ENCODE results near the gene USP48. TPM values are rescaled to one million over a fixed set of nuclear protein-coding genes. Genes with fewer than 3 reads are reported as not detected.

USP48 gene
- polyA plus RNA-seq, 2 of the 4 experiments (the other 2 are of a cell fraction), result 22.8 to 27.4 TPM

DNA sequence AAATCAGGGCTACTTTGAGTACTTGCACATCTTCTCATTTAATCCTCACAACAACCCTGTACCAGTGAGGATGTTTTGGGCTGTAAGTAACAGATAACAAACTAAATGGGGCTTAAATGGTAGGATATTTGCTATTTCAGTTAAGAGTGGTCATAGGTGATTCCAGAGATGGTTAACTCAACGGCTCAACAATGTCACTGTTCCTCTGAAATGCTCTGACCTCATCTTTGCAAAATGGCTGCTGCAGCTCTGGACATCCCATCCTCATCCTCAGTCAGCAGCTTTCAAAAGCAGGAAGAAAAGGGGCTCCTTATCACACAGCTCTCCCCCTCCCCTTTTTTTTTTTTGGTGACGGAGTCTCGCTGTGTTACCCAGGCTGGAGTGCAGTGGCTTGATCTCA, 30.6 kb upstream of the USP48 start:
- no peak overlapping the region for H3K4me2 ChIP-seq
- POLR2A ChIA-PET, result no interaction called here
- CTCF ChIA-PET, result interaction anchor here (0.7 kb wide), 1 partner anchor 14 kb away, joined by 7 read pairs; no protein-coding TSS in a partner anchor
- no peak for ATAC-seq
- H3K4me1 ChIP-seq, result no peaks in the 10 kb centered on the region
- no peaks in the 10 kb centered on the region for H3K9me3 ChIP-seq
- no peak for FAIRE-seq
- TF ChIP-seq, protein P1, sequence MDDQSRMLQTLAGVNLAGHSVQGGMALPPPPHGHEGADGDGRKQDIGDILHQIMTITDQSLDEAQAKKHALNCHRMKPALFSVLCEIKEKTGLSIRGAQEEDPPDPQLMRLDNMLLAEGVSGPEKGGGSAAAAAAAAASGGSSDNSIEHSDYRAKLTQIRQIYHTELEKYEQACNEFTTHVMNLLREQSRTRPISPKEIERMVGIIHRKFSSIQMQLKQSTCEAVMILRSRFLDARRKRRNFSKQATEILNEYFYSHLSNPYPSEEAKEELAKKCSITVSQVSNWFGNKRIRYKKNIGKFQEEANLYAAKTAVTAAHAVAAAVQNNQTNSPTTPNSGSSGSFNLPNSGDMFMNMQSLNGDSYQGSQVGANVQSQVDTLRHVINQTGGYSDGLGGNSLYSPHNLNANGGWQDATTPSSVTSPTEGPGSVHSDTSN (IDR thresholded peaks at IDR 0.05), result no peak
- TF ChIP-seq POLR2A (IDR thresholded peaks at IDR 0.05; ENCODE audit: low read length) (no peak), FOXS1 (CRISPR knock-in tag; IDR thresholded peaks at IDR 0.05) (no peak), EHMT2 (IDR thresholded peaks at IDR 0.05; ENCODE audit: low read depth) (no peak)
- TF ChIP-seq, protein P2, sequence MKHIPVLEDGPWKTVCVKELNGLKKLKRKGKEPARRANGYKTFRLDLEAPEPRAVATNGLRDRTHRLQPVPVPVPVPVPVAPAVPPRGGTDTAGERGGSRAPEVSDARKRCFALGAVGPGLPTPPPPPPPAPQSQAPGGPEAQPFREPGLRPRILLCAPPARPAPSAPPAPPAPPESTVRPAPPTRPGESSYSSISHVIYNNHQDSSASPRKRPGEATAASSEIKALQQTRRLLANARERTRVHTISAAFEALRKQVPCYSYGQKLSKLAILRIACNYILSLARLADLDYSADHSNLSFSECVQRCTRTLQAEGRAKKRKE (CRISPR knock-in tag; IDR thresholded peaks at IDR 0.05; ENCODE audit: low read depth), result no peak
- TF ChIP-seq, protein P3, sequence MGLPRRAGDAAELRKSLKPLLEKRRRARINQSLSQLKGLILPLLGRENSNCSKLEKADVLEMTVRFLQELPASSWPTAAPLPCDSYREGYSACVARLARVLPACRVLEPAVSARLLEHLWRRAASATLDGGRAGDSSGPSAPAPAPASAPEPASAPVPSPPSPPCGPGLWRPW (IDR thresholded peaks at IDR 0.05), result no peak
- DNase-seq (ENCODE audit: low read depth in 1 of 2, low spot score in 1 of 2), result no peak
- no peak overlapping the region for H3K4me3 ChIP-seq
- H3K27ac ChIP-seq, result no peak overlapping the region
- WGBS (ENCODE audit: missing lambda C conversion rate), result 89% methylated on average over 3 of the region's 3 CpGs

DNA sequence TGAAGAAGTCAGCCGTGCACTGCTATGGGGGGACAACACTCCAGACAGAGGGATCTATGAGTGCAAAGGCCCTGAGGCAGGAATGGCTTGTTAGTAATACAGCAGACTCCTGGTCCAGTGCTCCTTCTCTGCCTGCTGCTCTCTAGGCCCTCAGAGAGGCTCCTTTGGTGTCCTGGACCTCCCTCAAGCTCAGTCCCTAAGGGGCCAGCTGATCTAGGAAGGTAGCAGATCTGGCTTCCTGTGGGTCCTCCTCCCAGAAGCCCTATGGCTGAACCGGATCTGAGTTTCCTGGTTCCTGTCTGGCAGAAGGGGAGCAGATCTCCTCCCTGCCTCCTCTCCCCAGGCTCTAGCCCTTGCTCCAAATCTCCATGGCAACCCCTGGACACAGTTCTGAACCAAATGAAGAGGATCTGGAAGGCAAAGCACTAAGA, 28.9 kb upstream of the USP48 start, which contains the start of gene LDLRAD2:
Gene LDLRAD2 (plus strand): TSS at position 391 of the 431 bp plus-strand sequence. CDS start 187 bp downstream, outside the sequence.
- peak; percentile 44 to 52; a peak in 4 of 6 replicates for ATAC-seq
- no peak within 1 kb of the TSS for H3K27ac ChIP-seq
- FAIRE-seq, result no peak
- POLR2A ChIA-PET, result no interaction called here
- TF ChIP-seq CHD4 (IDR thresholded peaks at IDR 0.05; ENCODE audit: borderline replicate concordance) (no peak), SREBF2 (IDR thresholded peaks at IDR 0.05) (no peak), ZC3H11A (IDR thresholded peaks at IDR 0.05) (no peak), CBX2 (IDR thresholded peaks at IDR 0.05; ENCODE audit: borderline replicate concordance, low read depth) (no peak), NFE2L2 (conservative IDR thresholded peaks at IDR 0.05; ENCODE audit: low read length) (no peak)
- TF ChIP-seq, protein P1 (IDR thresholded peaks at IDR 0.05), result no peak
- H3K9me3 ChIP-seq, result no peaks in the 10 kb centered on the region
- 76% methylated on average over 2 of the region's 2 CpGs for WGBS (ENCODE audit: missing lambda C conversion rate)
- H3K4me3 ChIP-seq, result no peak within 1 kb of the TSS
- no peak for DNase-seq (ENCODE audit: low read depth in 1 of 2, low spot score in 1 of 2)
- no peak within 1 kb of the TSS for H3K4me2 ChIP-seq
- CTCF ChIA-PET, result interaction anchor here (1.0 kb wide), 1 partner anchor 15 kb away, joined by 3 read pairs; no protein-coding TSS in a partner anchor
- H3K4me1 ChIP-seq, result no peaks in the 10 kb centered on the region

DNA sequence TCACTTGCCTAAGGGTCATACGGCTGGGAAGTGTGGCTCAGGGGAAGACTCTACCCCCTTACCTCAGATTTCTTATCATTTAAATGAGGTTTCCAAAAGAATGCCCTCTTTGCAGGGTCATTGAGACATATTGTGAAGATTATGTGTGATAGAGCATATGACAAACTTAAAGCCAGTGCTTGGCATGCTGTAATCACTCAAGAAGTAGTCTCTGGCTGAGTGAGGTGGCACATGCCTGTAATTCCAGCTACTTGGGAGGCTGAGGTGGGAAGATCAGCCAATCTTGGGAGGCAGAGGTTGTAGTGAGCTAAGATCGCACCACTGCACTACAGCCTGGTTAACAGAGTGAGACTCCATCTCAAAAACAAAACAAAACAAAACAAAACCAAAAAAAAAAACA, 21.6 kb upstream of the USP48 start:
- H3K27ac ChIP-seq, result no peak overlapping the region
- ChIA-PET CTCF (interaction anchor here (0.9 kb wide), 1 partner anchor 157 kb away, joined by 3 read pairs; no protein-coding TSS in a partner anchor), POLR2A (no interaction called here)
- 59% methylated on average over 2 of the region's 2 CpGs for WGBS (ENCODE audit: missing lambda C conversion rate)
- no peaks in the 10 kb centered on the region for H3K9me3 ChIP-seq
- FAIRE-seq, result no peak
- TF ChIP-seq EP300 (IDR thresholded peaks at IDR 0.05) (no peak), RCOR1 (IDR thresholded peaks at IDR 0.05; ENCODE audit: low read depth, low read length) (no peak)
- H3K4me3 ChIP-seq, result no peak overlapping the region
- no peak for ATAC-seq
- DNase-seq (ENCODE audit: low read depth in 1 of 2, low spot score in 1 of 2), result no peak
- 0 out of 3 replicates have a peak, but pooled peaks cover 4% of the 10 kb centered on the region for H3K4me1 ChIP-seq
- H3K4me2 ChIP-seq, result no peak overlapping the region

DNA sequence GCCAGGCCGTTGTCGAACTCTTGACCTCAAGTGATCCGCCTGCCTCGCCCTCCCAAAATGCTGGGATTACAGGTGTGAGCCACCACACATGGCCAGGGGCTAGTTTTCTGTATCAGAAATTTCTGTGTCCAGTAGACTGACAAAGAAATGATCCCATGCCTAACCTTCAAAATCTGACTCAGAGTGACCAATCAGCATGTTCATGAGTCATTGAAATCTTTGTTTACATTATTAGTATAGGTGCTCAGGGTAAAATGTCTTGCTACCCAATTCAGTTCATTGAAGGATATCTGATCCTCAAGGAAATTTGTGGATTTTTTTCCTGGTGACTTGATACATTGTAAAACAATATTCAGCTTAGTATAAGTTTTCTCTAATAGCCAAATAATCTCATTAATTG, 18.2 kb upstream of the USP48 start:
- POLR2A ChIA-PET, result no interaction called here
- Histone ChIP-seq H3K4me2 (no peak overlapping the region), H3K9me3 (no peaks in the 10 kb centered on the region), H3K4me1 (0 out of 3 replicates have a peak, but pooled peaks cover 4% of the 10 kb centered on the region), H3K4me3 (no peak overlapping the region), H3K27ac (no peak overlapping the region)
- CTCF ChIA-PET, result interaction anchor here (0.5 to 0.8 kb wide), 3 partner anchors 13 to 98 kb away, joined by 3 to 4 read pairs (median 3); no protein-coding TSS in a partner anchor
- DNase-seq (ENCODE audit: low read depth in 1 of 2, low spot score in 1 of 2) (no peak), ATAC-seq (peak; percentile 54 to 55; a peak in 4 of 6 replicates), FAIRE-seq (no peak)
- TF ChIP-seq, protein P4, sequence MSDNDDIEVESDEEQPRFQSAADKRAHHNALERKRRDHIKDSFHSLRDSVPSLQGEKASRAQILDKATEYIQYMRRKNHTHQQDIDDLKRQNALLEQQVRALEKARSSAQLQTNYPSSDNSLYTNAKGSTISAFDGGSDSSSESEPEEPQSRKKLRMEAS (IDR thresholded peaks at IDR 0.05), result no peak
- TF ChIP-seq FOSL2 (IDR thresholded peaks at IDR 0.05) (no peak), FOSL2 (CRISPR knock-in tag; IDR thresholded peaks at IDR 0.05) (peak; percentile 60), HOXA7 (CRISPR knock-in tag; IDR thresholded peaks at IDR 0.05) (no peak), JUN (IDR thresholded peaks at IDR 0.05) (no peak), TP53 (CRISPR knock-in tag; IDR thresholded peaks at IDR 0.05) (no peak), FOXS1 (CRISPR knock-in tag; IDR thresholded peaks at IDR 0.05) (no peak)
- TF ChIP-seq, protein P5, sequence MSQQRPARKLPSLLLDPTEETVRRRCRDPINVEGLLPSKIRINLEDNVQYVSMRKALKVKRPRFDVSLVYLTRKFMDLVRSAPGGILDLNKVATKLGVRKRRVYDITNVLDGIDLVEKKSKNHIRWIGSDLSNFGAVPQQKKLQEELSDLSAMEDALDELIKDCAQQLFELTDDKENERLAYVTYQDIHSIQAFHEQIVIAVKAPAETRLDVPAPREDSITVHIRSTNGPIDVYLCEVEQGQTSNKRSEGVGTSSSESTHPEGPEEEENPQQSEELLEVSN (IDR thresholded peaks at IDR 0.05; ENCODE audit: borderline replicate concordance, low read depth), result no peak
- 91% methylated on average over 4 of the region's 4 CpGs for WGBS (ENCODE audit: missing lambda C conversion rate)
